ENCODE data around the gene PSMD1.
"Not testable (repeated sequence)": the region's sequence is repeated elsewhere in the genome, so short reads cannot be mapped to it uniquely, and the experiment has no call there.

Gene PSMD1

GRCh38 chr2:231056453-231057416 lies at the start of gene PSMD1:
TSS of gene PSMD1 (plus strand) at chr2:231056867. CDS start at chr2:231057026, 159 bp downstream.
- peak; percentile 94 for DNase-seq

- DNase-seq = no peak
Observed at GRCh38 chr2:231007286-231008098, 49.2 kb upstream of the PSMD1 start.

GRCh38 chr2:231008131-231008530 lies 48.5 kb upstream of the PSMD1 start:
- no peak for DNase-seq

GRCh38 chr2:231009236-231009919 lies 47.3 kb upstream of the PSMD1 start:
- no peak for DNase-seq

GRCh38 chr2:231010201-231010730 lies 46.4 kb upstream of the PSMD1 start:
- DNase-seq = no peak

GRCh38 chr2:231011526-231011925 lies 45.1 kb upstream of the PSMD1 start:
- DNase-seq = no peak

GRCh38 chr2:231012463-231012862 lies 44.2 kb upstream of the PSMD1 start:
- no peak for DNase-seq

- no peak for DNase-seq
Observed at GRCh38 chr2:231013820-231014219, 42.8 kb upstream of the PSMD1 start.

- DNase-seq = no peak
Observed at GRCh38 chr2:231015478-231015877, 41.2 kb upstream of the PSMD1 start.

GRCh38 chr2:231015926-231016325 lies 40.7 kb upstream of the PSMD1 start:
- no peak for DNase-seq

- DNase-seq = no peak
Observed at GRCh38 chr2:231016566-231017230, 40.0 kb upstream of the PSMD1 start.

GRCh38 chr2:231017231-231017598 lies 39.5 kb upstream of the PSMD1 start:
- no peak for DNase-seq

GRCh38 chr2:231018184-231018583 lies 38.5 kb upstream of the PSMD1 start:
- no peak for DNase-seq

- not testable (repeated sequence) for DNase-seq
Observed at GRCh38 chr2:231025059-231025458, 31.6 kb upstream of the PSMD1 start.

GRCh38 chr2:231028889-231029288 lies 27.8 kb upstream of the PSMD1 start:
- DNase-seq = no peak

- no peak for DNase-seq
Observed at GRCh38 chr2:231029563-231029962, 27.1 kb upstream of the PSMD1 start.

GRCh38 chr2:231030725-231031124 lies 25.9 kb upstream of the PSMD1 start:
- DNase-seq = no peak

GRCh38 chr2:231032575-231033140 lies 24.0 kb upstream of the PSMD1 start:
- DNase-seq = no peak

- DNase-seq = no peak
Observed at GRCh38 chr2:231033147-231034132, 23.2 kb upstream of the PSMD1 start.

GRCh38 chr2:231034291-231034882 lies 22.3 kb upstream of the PSMD1 start:
- no peak for DNase-seq

All from stimulated activated CD4-positive, alpha-beta T cell treated with anti-CD3 and anti-CD28 coated beads, Interleukin-1b, Interleukin-23, amount 100 ng/mL, for 48 hours (primary cell).